HG02642 (cell line): Measurements from ENCODE around the gene CCS.
"Not testable (repeated sequence)": the region's sequence is repeated elsewhere in the genome, so short reads cannot be mapped to it uniquely, and the experiment has no call there.

Experiments used
- ATAC-seq: cut with Tn5 transposase; IDR thresholded peaks from one replicate; pipeline ENCODE4 v1.9.1; 2021; ENCODE audit warnings: mild to moderate bottlenecking; ENCODE audit not compliant: unreplicated experiment, poor library complexity

Gene CCS

GRCh38 chr11:66625041-66625751 is 32.2 kb downstream of the CCS start:
- ATAC-seq: no peak

GRCh38 chr11:66625752-66626149 is 32.8 kb downstream of the CCS start:
- no peak for ATAC-seq

- no peak for ATAC-seq
Measured at GRCh38 chr11:66626382-66626781, 33.4 kb downstream of the CCS start.

GRCh38 chr11:66626926-66627325 is 33.9 kb downstream of the CCS start:
- ATAC-seq: no peak

- ATAC-seq: no peak
Measured at GRCh38 chr11:66628061-66628603, 35.1 kb downstream of the CCS start.

GRCh38 chr11:66629356-66629755 is 36.4 kb downstream of the CCS start:
- no peak for ATAC-seq

- ATAC-seq: no peak
Measured at GRCh38 chr11:66631883-66632282, 38.9 kb downstream of the CCS start.

- no peak for ATAC-seq
Measured at GRCh38 chr11:66632952-66633351, 40.0 kb downstream of the CCS start.

- ATAC-seq: no peak
Measured at GRCh38 chr11:66636411-66636810, 43.4 kb downstream of the CCS start.

GRCh38 chr11:66637557-66638176 is 44.7 kb downstream of the CCS start:
- no peak for ATAC-seq

GRCh38 chr11:66638177-66639065 is 45.4 kb downstream of the CCS start, which contains the start of gene RBM4:
Gene RBM4 (plus strand): TSS chr11:66638703. CDS start chr11:66639712, 1,009 bp downstream.
- peak; percentile 96 for ATAC-seq

- ATAC-seq: no peak
Measured at GRCh38 chr11:66639066-66639813, 46.3 kb downstream of the CCS start.

- not testable (repeated sequence) for ATAC-seq
Measured at GRCh38 chr11:66639814-66640340, 46.9 kb downstream of the CCS start.

- no peak for ATAC-seq
Measured at GRCh38 chr11:66641834-66642233, 48.8 kb downstream of the CCS start.

- ATAC-seq: no peak
Measured at GRCh38 chr11:66643745-66644437, 50.9 kb downstream of the CCS start.

- ATAC-seq: no peak
Measured at GRCh38 chr11:66646828-66647227, 53.8 kb downstream of the CCS start.

- no peak for ATAC-seq
Measured at GRCh38 chr11:66649903-66650302, 56.9 kb downstream of the CCS start.

- no peak for ATAC-seq
Measured at GRCh38 chr11:66651016-66651415, 58.0 kb downstream of the CCS start.

- ATAC-seq: no peak
Measured at GRCh38 chr11:66652651-66653050, 59.7 kb downstream of the CCS start.
